ENCODE measurements around the gene CXCL8. TPM values are rescaled to one million over a fixed set of nuclear protein-coding genes. Genes with fewer than 3 reads are reported as not detected.
"Not testable (repeated sequence)": the region's sequence is repeated elsewhere in the genome, so short reads cannot be mapped to it uniquely, and the experiment has no call there.

Gene CXCL8
- 25.1 and 294 TPM in 2 replicates for total RNA-seq

- H3K4me3 ChIP-seq (ENCODE audit: low read depth, low read length) = peak within 1 kb of the TSS; percentile 19
- DNase-seq (ENCODE audit: low read depth) = peak; percentile 82
- TF ChIP-seq CTCF (IDR thresholded peaks at IDR 0.05; ENCODE audit: insufficient read depth, low read depth, low read length) = no peak
These were observed at the start of gene CXCL8 for GRCh38 chr4:73740353-73740778. TSS of gene CXCL8 (plus strand) at chr4:73740569. CDS start at chr4:73740659, 90 bp downstream.

- not testable (repeated sequence) for DNase-seq (ENCODE audit: low read depth); H3K4me3 ChIP-seq (ENCODE audit: low read depth, low read length)
These were observed 49.2 kb upstream of the CXCL8 start for GRCh38 chr4:73691201-73691600.

GRCh38 chr4:73691759-73692158 is 48.6 kb upstream of the CXCL8 start:
- peak; percentile 41 for DNase-seq (ENCODE audit: low read depth)

GRCh38 chr4:73692254-73692653 is 48.1 kb upstream of the CXCL8 start:
- no peak for TF ChIP-seq CTCF (IDR thresholded peaks at IDR 0.05; ENCODE audit: insufficient read depth, low read depth, low read length)
- no peak overlapping the region for H3K4me3 ChIP-seq (ENCODE audit: low read depth, low read length)
- DNase-seq (ENCODE audit: low read depth) = peak; percentile 49

More at GRCh38 chr4:73691759-73692158, 48.6 kb upstream of the CXCL8 start:
- no peak overlapping the region for H3K4me3 ChIP-seq (ENCODE audit: low read depth, low read length)
- no peak for TF ChIP-seq CTCF (IDR thresholded peaks at IDR 0.05; ENCODE audit: insufficient read depth, low read depth, low read length)

GRCh38 chr4:73692701-73693100 is 47.7 kb upstream of the CXCL8 start:
- DNase-seq (ENCODE audit: low read depth) = no peak
- no peak overlapping the region for H3K4me3 ChIP-seq (ENCODE audit: low read depth, low read length)
- TF ChIP-seq CTCF (IDR thresholded peaks at IDR 0.05; ENCODE audit: insufficient read depth, low read depth, low read length) = no peak

GRCh38 chr4:73693811-73694210 is 46.6 kb upstream of the CXCL8 start:
- DNase-seq (ENCODE audit: low read depth) = no peak
- TF ChIP-seq CTCF (IDR thresholded peaks at IDR 0.05; ENCODE audit: insufficient read depth, low read depth, low read length) = no peak

GRCh38 chr4:73698217-73698616 is 42.2 kb upstream of the CXCL8 start:
- TF ChIP-seq CTCF (IDR thresholded peaks at IDR 0.05; ENCODE audit: insufficient read depth, low read depth, low read length) = no peak
- no peak overlapping the region for H3K4me3 ChIP-seq (ENCODE audit: low read depth, low read length)
- DNase-seq (ENCODE audit: low read depth) = no peak

More at GRCh38 chr4:73693811-73694210, 46.6 kb upstream of the CXCL8 start:
- no peak overlapping the region for H3K4me3 ChIP-seq (ENCODE audit: low read depth, low read length)

Measured in fibroblast of villous mesenchyme (primary cell).